HUDEP-2 (cell line): ENCODE results near the gene GNL3.
A peak's percentile ranks its signal among the peaks of the same experiment; 100 is the strongest.
"Not testable (repeated sequence)": the region's sequence is repeated elsewhere in the genome, so short reads cannot be mapped to it uniquely, and the experiment has no call there.

Experiments
- DNase-seq, 76 experiments: peaks; one replicate each; lab custom pipeline; 2025; ENCODE audit not compliant: unreplicated experiment in 76 of 76; lab: John Stamatoyannopoulos, UW

GNL3 gene

GRCh38 chr3:52685709-52686691 is at the start of gene GNL3, which contains the start of gene PBRM1:
TSS of gene GNL3 (plus strand) at chr3:52686032. CDS start at chr3:52686093, 61 bp downstream.
TSS of gene PBRM1 (minus strand) at chr3:52685913.
- peak in 74 of 76 experiments; percentile 34 to 92 (median 83) for DNase-seq

- no peak for DNase-seq
Measured at GRCh38 chr3:52636673-52637072, 49.2 kb upstream of the GNL3 start.

- no peak for DNase-seq
Measured at GRCh38 chr3:52645549-52645948, 40.3 kb upstream of the GNL3 start.

- no peak for DNase-seq
Measured at GRCh38 chr3:52649461-52650210, 36.2 kb upstream of the GNL3 start.

- peak in 23 of 76 experiments; percentile 6 to 63 (median 20) for DNase-seq
Measured at GRCh38 chr3:52650439-52650838, 35.4 kb upstream of the GNL3 start.

- DNase-seq: no peak
Measured at GRCh38 chr3:52651592-52651991, 34.2 kb upstream of the GNL3 start.

GRCh38 chr3:52655895-52656294 is 29.9 kb upstream of the GNL3 start:
- DNase-seq: no peak

GRCh38 chr3:52660046-52660445 is 25.8 kb upstream of the GNL3 start:
- no peak for DNase-seq

GRCh38 chr3:52663098-52663497 is 22.7 kb upstream of the GNL3 start:
- DNase-seq: no peak

- DNase-seq: peak in 28 of 76 experiments; percentile 2 to 64 (median 25)
Measured at GRCh38 chr3:52670621-52671521, 15.0 kb upstream of the GNL3 start.

GRCh38 chr3:52671676-52672075 is 14.2 kb upstream of the GNL3 start:
- DNase-seq: no peak

GRCh38 chr3:52676201-52676600 is 9.6 kb upstream of the GNL3 start:
- not testable (repeated sequence) for DNase-seq

- DNase-seq: no peak
Measured at GRCh38 chr3:52678265-52679198, 7.3 kb upstream of the GNL3 start.

- DNase-seq: no peak
Measured at GRCh38 chr3:52679199-52679538, 6.7 kb upstream of the GNL3 start.

GRCh38 chr3:52679811-52680210 is 6.0 kb upstream of the GNL3 start:
- peak in 1 of 76 experiments; percentile 9 for DNase-seq

GRCh38 chr3:52681596-52681995 is 4.2 kb upstream of the GNL3 start:
- no peak for DNase-seq

- peak in 47 of 76 experiments; percentile 7 to 61 (median 27) for DNase-seq
Measured at GRCh38 chr3:52682016-52682415, 3.8 kb upstream of the GNL3 start.

- no peak for DNase-seq
Measured at GRCh38 chr3:52683611-52684010, 2.2 kb upstream of the GNL3 start.

- no peak for DNase-seq
Measured at GRCh38 chr3:52684184-52684583, 1.6 kb upstream of the GNL3 start.
